Activated CD4-positive, CD25-positive, alpha-beta regulatory T cell treated with anti-CD3 and anti-CD28 coated beads, Interleukin-2, amount 50 U/mL, for 16 hours (primary cell): ENCODE measurements around the gene EXOC3.
"Not testable (repeated sequence)": the region's sequence is repeated elsewhere in the genome, so short reads cannot be mapped to it uniquely, and the experiment has no call there.

Experiments used
- DNase-seq: peaks from one replicate; pipeline ENCODE4 v3.0.0-alpha.2; 2020; ENCODE audit warnings: low read depth, low spot score

Gene EXOC3

GRCh38 chr5:485113-485945 is 42.4 kb downstream of the EXOC3 start:
- DNase-seq: no peak

DNA sequence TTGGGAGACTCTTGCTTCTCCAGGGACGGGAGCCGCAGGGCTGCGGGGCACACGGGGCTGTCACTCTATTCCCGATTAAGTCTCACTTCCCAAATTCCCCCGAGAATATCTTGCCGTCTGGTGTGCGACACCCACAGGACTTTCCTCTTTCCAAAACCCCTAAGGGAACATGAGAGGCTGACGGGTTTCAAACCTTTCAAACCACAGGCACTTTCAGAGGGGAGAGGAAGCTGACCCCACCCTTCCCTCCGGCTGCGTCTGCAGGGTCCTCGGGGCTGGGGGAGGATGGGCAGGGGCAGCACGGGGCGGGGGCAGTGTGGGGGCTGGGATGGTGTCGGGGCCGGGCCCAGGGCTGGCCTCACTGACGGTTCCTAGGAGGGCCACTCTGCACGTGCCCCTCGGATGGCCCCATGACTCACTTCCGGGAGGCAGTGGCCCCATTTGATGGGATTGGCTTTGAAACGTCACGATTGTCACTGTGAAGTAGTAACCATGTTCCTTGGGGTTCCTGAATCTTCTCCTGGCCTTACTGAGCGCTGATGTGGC is 43.0 kb downstream of the EXOC3 start:
- DNase-seq: no peak

DNA sequence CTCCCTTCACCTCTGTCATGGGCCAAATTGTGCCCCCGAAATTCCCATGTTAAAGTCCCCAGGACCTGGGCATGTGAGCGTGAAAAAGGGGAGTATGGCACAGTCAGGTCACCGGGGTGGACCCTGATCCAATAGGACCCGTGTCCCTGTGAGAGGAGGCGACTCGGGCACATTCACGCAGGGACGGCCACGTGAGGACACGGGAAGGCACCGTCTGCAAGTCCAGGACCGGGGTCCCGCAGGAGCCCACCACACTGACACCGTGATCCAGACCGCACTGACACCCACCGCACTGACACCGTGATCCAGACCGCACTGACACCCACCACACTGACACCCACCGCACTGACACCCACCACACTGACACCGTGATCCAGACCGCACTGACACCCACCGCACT is 43.6 kb downstream of the EXOC3 start:
- not testable (repeated sequence) for DNase-seq

GRCh38 chr5:488241-488640 is 45.3 kb downstream of the EXOC3 start:
- DNase-seq: no peak

- no peak for DNase-seq
Observed at GRCh38 chr5:488744-489688, 46.0 kb downstream of the EXOC3 start.

DNA sequence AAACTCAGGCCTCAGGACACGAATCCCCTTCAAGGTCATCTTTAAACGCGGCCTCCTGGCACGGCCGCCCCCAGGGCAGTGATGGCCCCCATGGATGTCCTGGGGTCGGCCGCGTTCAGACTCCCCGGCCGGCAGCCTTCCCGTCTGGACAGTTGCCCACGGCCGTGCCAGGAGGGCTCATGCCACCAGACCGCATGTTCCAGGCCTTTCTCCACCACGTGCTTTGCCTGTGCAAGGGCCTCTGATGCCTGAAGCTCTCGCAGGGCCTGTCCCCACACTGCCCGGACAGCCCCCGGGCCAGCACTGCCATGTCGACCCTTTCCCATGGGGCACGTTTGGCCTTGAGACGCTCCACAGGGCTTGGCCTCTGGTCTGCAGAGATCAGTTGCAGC is 46.7 kb downstream of the EXOC3 start:
- DNase-seq: no peak

- no peak for DNase-seq
Observed at GRCh38 chr5:490116-491106, 47.4 kb downstream of the EXOC3 start.

DNA sequence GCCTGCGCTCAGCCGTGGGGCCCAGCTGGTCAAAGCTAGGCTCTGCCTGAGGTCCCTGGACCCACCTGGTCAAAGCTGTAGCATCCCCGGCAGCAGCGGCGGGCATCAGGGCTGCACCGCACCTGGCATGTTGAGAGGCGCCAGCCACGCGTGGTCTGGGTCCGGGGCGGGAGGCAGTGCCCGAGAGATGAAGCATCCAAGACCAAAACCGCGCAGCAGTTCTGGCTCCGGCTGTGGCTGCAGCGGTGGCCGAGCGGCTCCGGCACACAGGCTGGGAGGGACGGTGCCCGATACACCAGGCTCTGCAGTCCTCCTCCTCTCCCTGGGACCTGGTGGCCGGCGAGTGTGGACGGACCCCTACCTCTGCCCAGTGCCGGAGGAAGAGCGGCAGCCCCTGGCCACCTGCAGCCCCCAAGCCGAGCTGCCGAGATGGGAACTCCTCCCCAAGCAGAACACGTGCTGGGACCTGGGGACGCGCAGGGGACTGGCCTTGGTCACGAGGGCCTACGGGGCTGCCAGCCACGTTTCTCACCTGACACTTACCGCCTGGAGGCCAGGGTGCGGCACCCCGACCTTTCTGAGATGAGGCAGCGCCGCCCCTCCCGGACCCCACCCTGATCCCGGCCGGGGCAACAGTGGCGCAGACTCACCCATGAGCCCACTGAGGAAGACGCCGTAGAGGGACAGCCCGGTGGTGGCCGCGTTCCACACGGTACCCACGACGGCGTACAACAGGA is 48.3 kb downstream of the EXOC3 start:
- no peak for DNase-seq

DNA sequence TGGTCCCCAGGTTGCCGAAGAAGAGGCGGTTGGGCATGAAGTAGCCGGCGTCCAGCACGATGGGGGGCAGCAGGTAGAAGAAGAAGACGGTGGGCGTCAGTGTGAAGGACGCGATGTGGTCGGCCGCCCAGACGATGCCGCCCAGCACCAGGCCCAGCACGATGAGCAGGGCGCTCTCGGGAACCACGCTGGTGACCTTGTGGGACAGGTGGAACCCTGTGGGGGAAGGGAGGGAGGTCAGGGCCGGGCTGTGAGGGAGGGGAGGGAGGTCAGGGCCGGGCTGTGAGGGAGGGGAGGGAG is 48.8 kb downstream of the EXOC3 start:
- DNase-seq: no peak

DNA sequence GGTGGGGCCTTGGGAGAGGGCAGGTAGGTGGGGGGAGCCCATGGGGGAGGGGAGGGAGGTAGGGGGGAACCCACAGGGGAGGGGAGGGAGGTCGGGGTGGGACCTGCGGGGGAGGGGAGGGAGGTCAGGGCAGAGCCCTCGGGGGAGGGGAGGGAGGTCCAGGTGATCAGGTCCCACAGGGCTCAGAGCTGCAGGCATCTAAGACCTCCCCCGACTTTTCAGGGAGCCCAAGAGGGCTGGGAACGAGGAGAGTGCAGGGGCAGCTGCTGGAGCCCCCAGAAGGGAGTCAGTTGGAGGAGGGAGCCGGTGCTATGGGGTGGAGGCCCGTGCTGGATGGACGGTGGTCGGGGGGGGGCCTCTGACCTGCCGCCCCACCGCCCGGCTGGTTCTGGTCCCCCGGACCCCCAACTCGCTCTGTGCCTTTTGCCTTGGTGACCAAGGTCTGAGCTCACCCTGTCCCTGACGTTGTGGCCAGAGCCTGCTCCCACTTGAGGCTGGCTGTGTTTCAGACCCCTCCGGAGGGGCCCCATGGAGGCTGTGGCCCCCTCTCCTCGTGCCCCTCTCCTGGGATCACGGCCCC is 49.4 kb downstream of the EXOC3 start:
- DNase-seq: no peak

- DNase-seq: no peak
Observed at GRCh38 chr5:493119-493701, 50.2 kb downstream of the EXOC3 start.

- no peak for DNase-seq
Observed at GRCh38 chr5:493758-494157, 50.8 kb downstream of the EXOC3 start.

GRCh38 chr5:494667-495255 is 51.8 kb downstream of the EXOC3 start:
- no peak for DNase-seq

GRCh38 chr5:496028-496427 is 53.1 kb downstream of the EXOC3 start:
- no peak for DNase-seq

GRCh38 chr5:497090-497700 is 54.2 kb downstream of the EXOC3 start:
- DNase-seq: no peak

- no peak for DNase-seq
Observed at GRCh38 chr5:497871-498509, 55.0 kb downstream of the EXOC3 start.

- DNase-seq: no peak
Observed at GRCh38 chr5:499233-500209, 56.5 kb downstream of the EXOC3 start.
